H1 (cell line): ENCODE measurements around the gene DDX41. TPM values are rescaled to one million over a fixed set of nuclear protein-coding genes. Genes with fewer than 3 reads are reported as not detected.

Experiments used
- CTCF ChIA-PET: fragments of 300-600 bp; sonication (Branson Sonifier 250); formaldehyde crosslinking; loops from one replicate; lab custom pipeline; 2021; ENCODE audit not compliant: partially characterized antibody; lab: Charles Lee
- POLR2A ChIA-PET: fragments of 300-600 bp; sonication (Branson Sonifier 250); formaldehyde crosslinking; loops from one replicate; lab custom pipeline; 2021; ENCODE audit warnings: inconsistent platforms; ENCODE audit not compliant: partially characterized antibody; lab: Charles Lee
- DNase-seq, 2 experiments: peaks; one replicate each; pipeline versions ENCODE4 v3.0.0 to v3.0.0-alpha.2; 2010 to 2022; ENCODE audit warnings: low spot score in 2 of 2, low read depth in 1 of 2, mixed read lengths in 1 of 2
- FAIRE-seq: peaks from 2 replicates; lab custom pipeline; 2011; peaks lifted over from hg19 to GRCh38; lab: Jason Lieb, UNC
- H2AFZ ChIP-seq: 2 replicates; pipeline ENCODE4 v1.8.1; 2012; ENCODE audit warnings: low read length, inconsistent platforms
- H2AK5ac ChIP-seq: 2 replicates; pipeline ENCODE4 v1.6.1; 2013; ENCODE audit warnings: low read depth, low read length
- H2BK120ac ChIP-seq: replicated peaks from 2 replicates; pipeline ENCODE3; 2013; ENCODE audit warnings: low read depth, low read length, inconsistent platforms
- H2BK12ac ChIP-seq: 2 replicates; pipeline ENCODE4 v1.6.1; 2013; ENCODE audit warnings: low read depth, low read length
- H2BK15ac ChIP-seq: 2 replicates; pipeline ENCODE4 v1.6.1; 2013; ENCODE audit warnings: low read length
- H2BK20ac ChIP-seq: 2 replicates; pipeline ENCODE4 v1.6.1; 2013; ENCODE audit warnings: low read length
- H2BK5ac ChIP-seq: 2 replicates; pipeline ENCODE4 v1.6.1; 2013; ENCODE audit warnings: low read depth, low read length
- H3K14ac ChIP-seq: 2 replicates; pipeline ENCODE4 v1.6.1; 2013; ENCODE audit warnings: inconsistent platforms; ENCODE audit not compliant: insufficient read length
- H3K18ac ChIP-seq: 2 replicates; pipeline ENCODE4 v1.6.1; 2013; ENCODE audit warnings: low read length; ENCODE audit errors: extremely low read depth
- H3K23ac ChIP-seq: 2 replicates; pipeline ENCODE4 v1.6.1; 2013; ENCODE audit warnings: inconsistent platforms; ENCODE audit not compliant: insufficient read length
- H3K23me2 ChIP-seq: 2 replicates; pipeline ENCODE4 v1.6.1; 2013; ENCODE audit warnings: low read depth, low read length
- H3K27ac ChIP-seq: 2 replicates; pipeline ENCODE4 v1.6.1; 2011; ENCODE audit warnings: low read depth, low read length, inconsistent platforms
- H3K27me3 ChIP-seq, 4 experiments: replicated peaks in 1 of 4; 1 replicate in 1 of 4; 2 replicates in 3 of 4; pipeline versions ENCODE4 v1.6.1 to v1.8.1; 2011 to 2013; ENCODE audit warnings: low read length in 3 of 4, mild to moderate bottlenecking in 3 of 4, inconsistent platforms in 2 of 4, mixed read lengths in 2 of 4, moderate library complexity in 1 of 4; ENCODE audit not compliant: control insufficient read depth in 3 of 4, insufficient read depth in 3 of 4; ENCODE audit errors: extremely low read depth in 1 of 4
- H3K36me3 ChIP-seq, 4 experiments: 2 replicates each; pipeline versions ENCODE4 v1.6.1 to v1.8.1; 2011 to 2013; ENCODE audit warnings: mild to moderate bottlenecking in 4 of 4, low read length in 3 of 4, moderate library complexity in 2 of 4, control low read depth in 1 of 4, inconsistent platforms in 1 of 4; ENCODE audit not compliant: insufficient read depth in 4 of 4, control insufficient read depth in 2 of 4
- H3K4ac ChIP-seq: replicated peaks from 2 replicates; pipeline ENCODE3; 2013; ENCODE audit warnings: low read length, low read depth, mixed read lengths, inconsistent platforms; ENCODE audit not compliant: insufficient read length
- H3K4me1 ChIP-seq, 4 experiments: replicated peaks in 1 of 4; 1 replicate in 1 of 4; 2 replicates in 3 of 4; pipeline versions ENCODE4 v1.6.1 to v1.8.1; 2011 to 2013; ENCODE audit warnings: low read length in 3 of 4, inconsistent platforms in 2 of 4, mixed read lengths in 1 of 4; ENCODE audit not compliant: insufficient read depth in 4 of 4, control insufficient read depth in 3 of 4
- H3K4me2 ChIP-seq, 2 experiments: 2 replicates each; pipeline versions ENCODE4 v1.6.1 to v1.8.1; 2011 to 2013; ENCODE audit warnings: low read depth in 2 of 2, low read length in 2 of 2, control low read depth in 1 of 2, inconsistent platforms in 1 of 2, mild to moderate bottlenecking in 1 of 2; ENCODE audit not compliant: insufficient read depth in 1 of 2
- H3K4me3 ChIP-seq, 4 experiments: fragments of 200-600, 300-600 bp in 1 of 4; sonication (generic), shearing (Covaris generic), sonication (Bioruptor Twin) in 1 of 4; 2 replicates each; pipeline versions ENCODE4 v1.5.1 to v1.8.1; 2011 to 2016; ENCODE audit warnings: low read length in 4 of 4, low read depth in 3 of 4, control low read depth in 2 of 4, inconsistent platforms in 2 of 4, mild to moderate bottlenecking in 2 of 4, mixed read lengths in 1 of 4, moderate library complexity in 1 of 4; ENCODE audit not compliant: insufficient read depth in 2 of 4; ENCODE audit errors: extremely low read depth in 1 of 4
- H3K56ac ChIP-seq: replicated peaks from 2 replicates; pipeline ENCODE3; 2013; ENCODE audit warnings: low read depth, mild to moderate bottlenecking, mixed read lengths, low read length, inconsistent platforms; ENCODE audit not compliant: insufficient read length
- H3K79me1 ChIP-seq: 2 replicates; pipeline ENCODE4 v1.6.1; 2013; ENCODE audit warnings: low read depth, low read length, control low read depth
- H3K79me2 ChIP-seq, 2 experiments: 2 replicates each; pipeline versions ENCODE4 v1.6.1 to v1.8.1; 2012 to 2013; ENCODE audit warnings: low read length in 2 of 2, mild to moderate bottlenecking in 2 of 2, inconsistent platforms in 1 of 2; ENCODE audit not compliant: insufficient read depth in 2 of 2, control insufficient read depth in 1 of 2
- H3K9ac ChIP-seq, 4 experiments: replicated peaks in 1 of 4; 1 replicate in 1 of 4; 2 replicates in 3 of 4; pipeline versions ENCODE4 v1.6.1 to v1.8.1; 2011 to 2013; ENCODE audit warnings: low read depth in 3 of 4, low read length in 3 of 4, control low read depth in 2 of 4, mild to moderate bottlenecking in 2 of 4, moderate library complexity in 2 of 4, inconsistent platforms in 1 of 4; ENCODE audit errors: extremely low read depth in 1 of 4
- H3K9me3 ChIP-seq, 2 experiments: 2 replicates each; pipeline versions ENCODE4 v1.6.1 to v1.8.1; 2012 to 2013; ENCODE audit warnings: mild to moderate bottlenecking in 2 of 2, moderate library complexity in 2 of 2, control low read depth in 1 of 2, inconsistent platforms in 1 of 2, low read depth in 1 of 2, low read length in 1 of 2, mixed read lengths in 1 of 2; ENCODE audit not compliant: insufficient read depth in 2 of 2
- H4K20me1 ChIP-seq, 2 experiments: replicated peaks in 1 of 2; 2 replicates each; pipeline versions ENCODE3 to v1.8.1; 2011 to 2013; ENCODE audit warnings: inconsistent platforms in 2 of 2, low read length in 2 of 2, mild to moderate bottlenecking in 1 of 2; ENCODE audit not compliant: insufficient read depth in 2 of 2, control insufficient read depth in 1 of 2
- H4K5ac ChIP-seq: 2 replicates; pipeline ENCODE4 v1.6.1; 2013; ENCODE audit warnings: low read length, low read depth, mixed read lengths, inconsistent platforms; ENCODE audit not compliant: insufficient read length
- H4K8ac ChIP-seq: 2 replicates; pipeline ENCODE4 v1.8.0; 2013; ENCODE audit warnings: mild to moderate bottlenecking, moderate library complexity, low read length, inconsistent platforms; ENCODE audit not compliant: insufficient read depth; ENCODE audit errors: extremely low read depth
- H4K91ac ChIP-seq: replicated peaks from 2 replicates; pipeline ENCODE3; 2013; ENCODE audit warnings: low read length, mixed read lengths, inconsistent platforms; ENCODE audit not compliant: insufficient read length
- POLR2AphosphoS5 ChIP-seq: IDR thresholded peaks from 2 replicates; pipeline ENCODE4 v1.6.1; 2011; ENCODE audit warnings: low read depth, low read length
- WGBS, 2 experiments: shearing (Covaris generic) in 1 of 2; methylation state at CpG; one replicate each; pipeline versions ENCODE4 v1.1.6 to v1.1.7; 2013 to 2015; ENCODE audit warnings: low lambda C conversion rate in 2 of 2, mixed read lengths in 2 of 2, inconsistent platforms in 1 of 2, low coverage in 1 of 2, missing lambda C conversion rate in 1 of 2; ENCODE audit not compliant: insufficient replicate concordance in 2 of 2, insufficient coverage in 1 of 2, insufficient read length in 1 of 2; ENCODE audit errors: extremely low coverage in 1 of 2, missing lambda C conversion rate in 1 of 2; 5-methylcytosine and 5-hydroxymethylcytosine counted together
- polyA plus RNA-seq, 7 experiments: library from polyadenylated mRNA; depleted of rRNA in 3 of 7; stranded (reverse) in 5 of 7; unstranded in 2 of 7; fragments of >200 nt in 5 of 7; fragments of 200-250 nt in 2 of 7; gene quantifications; 1 replicate in 5 of 7; 2 replicates in 1 of 7; 4 replicates in 1 of 7; pipeline versions ENCODE4 v1.2.1 to v1.2.3, GENCODE V29; 2011 to 2013; ENCODE audit warnings: missing spikeins in 2 of 7, mixed read lengths in 2 of 7
- total RNA-seq: library from RNA; stranded (reverse); fragmentation: NEBNext Ultra II Directional; extraction: Animal tissue kit (Norgen Biotek cat#: 25700); gene quantifications from 2 replicates; pipeline ENCODE4 v1.2.1, GENCODE V29; 2021
- TF ChIP-seq, protein P1 (sequence below), 3 experiments: IDR thresholded peaks; 1 replicate in 2 of 3; 2 replicates in 1 of 3; pipeline versions ENCODE4 v1.5.1 to v1.6.1; 2011; ENCODE audit warnings: low read length in 3 of 3, mild to moderate bottlenecking in 3 of 3, inconsistent platforms in 2 of 3, low read depth in 1 of 3, moderate library complexity in 1 of 3; ENCODE audit not compliant: insufficient read depth in 1 of 3; ENCODE audit errors: control extremely low read depth in 1 of 3

Gene DDX41
- total and polyA plus RNA-seq, 2 of the 8 experiments (the other 6 are each of a cell fraction or from before 2014, with no cell fraction given), result 102 to 135 TPM

DNA sequence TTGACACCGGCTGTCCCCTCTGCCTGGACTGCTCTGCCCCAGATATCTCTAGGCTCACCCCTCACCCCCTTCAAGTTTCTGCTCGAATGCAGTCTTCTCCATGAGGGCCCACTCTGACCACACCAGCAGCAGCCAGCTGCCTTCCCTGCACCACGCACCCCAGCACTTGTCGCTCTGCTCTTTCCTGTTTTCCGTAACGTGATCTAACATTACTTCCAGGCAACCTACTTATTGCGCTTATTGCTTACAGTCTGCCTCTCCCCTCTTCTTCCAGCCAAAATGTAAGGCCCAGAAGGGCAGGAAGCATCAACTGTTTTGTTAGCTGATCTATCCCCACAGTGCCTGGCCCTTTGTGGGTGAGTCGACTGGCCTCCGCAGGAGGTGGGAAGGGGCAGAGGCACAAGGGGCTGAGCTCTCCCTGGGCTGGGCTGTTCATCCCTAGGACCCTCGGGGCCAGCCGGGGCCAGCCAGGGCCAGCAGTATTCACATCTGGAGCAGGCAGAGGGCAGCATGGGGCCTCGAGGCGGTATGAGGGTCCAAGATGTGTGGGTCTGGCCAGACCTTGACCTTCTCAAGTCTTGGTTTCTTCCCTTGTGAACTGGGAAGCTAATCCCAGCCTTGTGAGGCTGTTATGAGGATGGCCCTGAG is 31.7 kb downstream of the DDX41 start:
- Histone ChIP-seq H3K4me2 (no peak overlapping the region), H3K23me2 (no peaks in the 10 kb centered on the region)
- WGBS, 2 experiments, result 82% methylated on average over 13 of the region's 13 CpGs; no CpG with 5 or more reads in 1 of the 2 experiments
- no peak for DNase-seq
- TF ChIP-seq POLR2AphosphoS5, result no peak; the same call in 1 of the 2 replicates
- TF ChIP-seq, protein P1, sequence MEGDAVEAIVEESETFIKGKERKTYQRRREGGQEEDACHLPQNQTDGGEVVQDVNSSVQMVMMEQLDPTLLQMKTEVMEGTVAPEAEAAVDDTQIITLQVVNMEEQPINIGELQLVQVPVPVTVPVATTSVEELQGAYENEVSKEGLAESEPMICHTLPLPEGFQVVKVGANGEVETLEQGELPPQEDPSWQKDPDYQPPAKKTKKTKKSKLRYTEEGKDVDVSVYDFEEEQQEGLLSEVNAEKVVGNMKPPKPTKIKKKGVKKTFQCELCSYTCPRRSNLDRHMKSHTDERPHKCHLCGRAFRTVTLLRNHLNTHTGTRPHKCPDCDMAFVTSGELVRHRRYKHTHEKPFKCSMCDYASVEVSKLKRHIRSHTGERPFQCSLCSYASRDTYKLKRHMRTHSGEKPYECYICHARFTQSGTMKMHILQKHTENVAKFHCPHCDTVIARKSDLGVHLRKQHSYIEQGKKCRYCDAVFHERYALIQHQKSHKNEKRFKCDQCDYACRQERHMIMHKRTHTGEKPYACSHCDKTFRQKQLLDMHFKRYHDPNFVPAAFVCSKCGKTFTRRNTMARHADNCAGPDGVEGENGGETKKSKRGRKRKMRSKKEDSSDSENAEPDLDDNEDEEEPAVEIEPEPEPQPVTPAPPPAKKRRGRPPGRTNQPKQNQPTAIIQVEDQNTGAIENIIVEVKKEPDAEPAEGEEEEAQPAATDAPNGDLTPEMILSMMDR (IDR thresholded peaks at IDR 0.05; ENCODE audit: control extremely low read depth in 1 of 3, insufficient read depth in 1 of 3, low read depth in 1 of 3, low read length in 3 of 3), result peak in 1 of 3 experiments; percentile 4; a peak in 1 of 4 replicates
- TF ChIP-seq, all 59 proteins: peak for 1
- CTCF ChIA-PET, result interaction anchor here (0.7 to 12.7 kb wide), 4 partner anchors 9 to 27 kb away, joined by 4 to 306 read pairs (median 6); partner anchors contain the start of genes DDX41, DOK3 and PDLIM7
- H3K56ac ChIP-seq, result no peak overlapping the region
- no peak overlapping the region; a peak in 1 of 7 replicates for H3K9ac ChIP-seq
- no peak overlapping the region for H3K4me3 ChIP-seq
- peak overlapping the region; percentile 40 for H4K91ac ChIP-seq
- H2AFZ ChIP-seq, result no peak overlapping the region
- POLR2A ChIA-PET, result interaction anchor here (1.1 to 67.5 kb wide), 3 partner anchors 5 to 29 kb away, joined by 3 to 3349 read pairs (median 3349); partner anchors contain the start of genes DBN1, DOK3, PDLIM7 and PRR7
- peaks cover 5 to 13% of the 10 kb centered on the region in 2 experiments for H4K20me1 ChIP-seq
- peaks cover 5% of the 10 kb centered on the region; the same call in 1 of the 2 replicates for H3K79me1 ChIP-seq
- H3K36me3 ChIP-seq, result peaks cover 21 to 56% (median 36%) of the 10 kb centered on the region in 4 experiments
- no peak overlapping the region for H2BK5ac ChIP-seq
- H2BK120ac ChIP-seq, result no peak overlapping the region
- no peak for FAIRE-seq
- H4K8ac ChIP-seq, result no peak overlapping the region
- H3K4me1 ChIP-seq, result peaks cover 0 to 3% (median 0%) of the 10 kb centered on the region in 4 experiments; a peak in 1 of 7 replicates
- H2BK20ac ChIP-seq, result no peak overlapping the region
- no peak overlapping the region for H3K18ac ChIP-seq
- H3K79me2 ChIP-seq, result no peaks in the 10 kb centered on the region
- H3K9me3 ChIP-seq, result no peaks in the 10 kb centered on the region
- H3K27me3 ChIP-seq, result no peaks in the 10 kb centered on the region
- H2AK5ac ChIP-seq, result no peak overlapping the region; the same call in 1 of the 2 replicates
- H2BK15ac ChIP-seq, result no peak overlapping the region
- H3K27ac ChIP-seq, result no peak overlapping the region
- no peak overlapping the region for H3K14ac ChIP-seq
- no peak overlapping the region for H2BK12ac ChIP-seq
- H3K23ac ChIP-seq, result no peak overlapping the region
- no peak overlapping the region for H4K5ac ChIP-seq
- no peak overlapping the region for H3K4ac ChIP-seq
